ENCODE measurements around the gene PSME2. TPM values are rescaled to one million over a fixed set of nuclear protein-coding genes. Genes with fewer than 3 reads are reported as not detected.

Gene PSME2
- total and polyA plus RNA-seq, 7 experiments from 2014 or later: 120 to 777 (median 146) TPM

DNA sequence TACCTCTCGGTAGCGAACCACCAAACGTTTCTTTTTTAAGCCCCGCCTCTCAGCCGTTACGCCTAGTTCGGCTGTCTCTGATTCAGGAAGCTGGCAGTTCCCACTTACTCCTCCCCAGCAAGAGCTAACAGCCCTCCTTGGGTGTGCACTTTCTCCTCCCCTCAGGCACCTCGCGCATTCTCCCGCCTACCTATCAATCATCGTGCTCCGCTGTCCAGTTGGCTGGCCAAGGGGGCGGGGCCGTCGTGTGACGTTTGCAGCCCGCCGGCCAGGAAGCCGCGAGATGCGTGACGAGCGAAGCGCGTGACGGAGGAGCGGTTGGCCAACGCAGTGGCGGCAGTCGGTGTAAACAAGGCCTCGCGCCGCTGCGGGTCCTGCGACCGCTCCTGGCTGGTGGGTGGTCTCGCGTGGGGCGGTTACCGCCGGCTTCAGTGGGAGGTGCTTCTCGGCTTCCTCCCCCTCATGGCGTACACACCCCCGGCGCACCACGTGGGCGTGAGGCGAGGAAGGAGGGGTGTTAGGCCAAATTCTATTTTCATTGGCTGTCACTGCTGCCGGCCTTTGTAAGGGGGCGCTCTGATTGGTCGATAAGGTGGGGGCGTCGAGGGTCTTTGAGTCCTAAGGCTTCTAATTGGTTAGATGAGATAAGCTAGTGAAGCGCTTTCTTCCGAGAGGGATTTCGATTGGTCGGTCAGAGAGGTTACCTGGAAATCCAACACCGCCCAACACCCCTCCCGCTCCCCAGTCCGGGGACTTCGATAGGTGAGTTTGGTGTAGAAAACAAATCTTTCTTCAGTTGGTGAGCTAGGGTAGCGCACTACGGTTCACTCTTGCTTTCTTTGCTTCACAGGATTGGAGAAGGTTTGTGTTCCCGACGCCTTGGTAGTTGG is 31.6 kb downstream of the PSME2 start, which contains the start of the genes DCAF11 and NRL:
Gene DCAF11, plus strand, starts transcription at position 246 of the 890 bp plus-strand sequence. CDS start 818 bp downstream, outside the sequence.
Gene NRL, minus strand, starts transcription at position 418 of the 890 bp plus-strand sequence. CDS start 32,101 bp downstream, outside the sequence.
- Histone ChIP-seq H3K27ac (ENCODE audit: low read depth, low read length) (peak within 1 kb of the TSS; percentile 93), H3K4me3 (ENCODE audit: low read length) (peak within 1 kb of the TSS; percentile 99), H3K4me1 (ENCODE audit: control insufficient read depth in 2 of 2, insufficient read depth in 2 of 2, low read length in 2 of 2) (peaks cover 18 to 20% of the 10 kb centered on the region in 2 donors), H3K27me3 (ENCODE audit: control insufficient read depth in 2 of 2, insufficient read depth in 2 of 2, low read length in 2 of 2) (no peaks in the 10 kb centered on the region), H3K9me3 (ENCODE audit: control insufficient read depth in 2 of 3, low read length in 3 of 3) (no peaks in the 10 kb centered on the region), H3K36me3 (ENCODE audit: control insufficient read depth in 2 of 3, insufficient read depth in 3 of 3, low read length in 3 of 3) (peaks cover 0 to 39% (median 31%) of the 10 kb centered on the region in 3 experiments)
- POLR2A ChIA-PET: interaction anchor here (0.6 to 15.5 kb wide), 45 partner anchors 9 to 813 kb away, joined by 3 to 298 read pairs (median 4); partner anchors contain the start of genes CARMIL3, CBLN3, CHMP4A and EMC9
- H3K27ac Mint-ChIP-seq: peak within 1 kb of the TSS; percentile 96 to 100 (median 99)
- peak within 1 kb of the TSS; percentile 93 to 100 (median 96) for H3K4me3 Mint-ChIP-seq
- peaks cover 18 to 44% (median 37%) of the 10 kb centered on the region in 7 donors for H3K4me1 Mint-ChIP-seq
- intact Hi-C loops (cut with micrococcal nuclease): loop anchor here (1.0 to 10.0 kb wide), 26 partner anchors 18 to 1020 kb away; partner anchors contain the start of genes ACIN1 (in 2 of the 2), C14orf119 (in 2 of the 2), CHMP4A (in 2 of the 2) and EMC9 (in 2 of the 2)
- CTCF ChIA-PET: interaction anchor here (0.5 to 3.8 kb wide), 14 partner anchors 10 to 128 kb away, joined by 3 to 19 read pairs (median 4); partner anchors contain the start of genes EMC9, IRF9, PSME2 and RNF31
- ATAC-seq (peak; percentile 90), DNase-seq (peak; percentile 97 to 100 (median 100))
- peaks cover 9 to 37% (median 27%) of the 10 kb centered on the region in 5 donors for H3K36me3 Mint-ChIP-seq
- peaks cover 0 to 6% (median 0%) of the 10 kb centered on the region in 11 donors for H3K9me3 Mint-ChIP-seq
- H3K27me3 Mint-ChIP-seq: peaks cover 0 to 3% (median 0%) of the 10 kb centered on the region in 5 donors

DNA sequence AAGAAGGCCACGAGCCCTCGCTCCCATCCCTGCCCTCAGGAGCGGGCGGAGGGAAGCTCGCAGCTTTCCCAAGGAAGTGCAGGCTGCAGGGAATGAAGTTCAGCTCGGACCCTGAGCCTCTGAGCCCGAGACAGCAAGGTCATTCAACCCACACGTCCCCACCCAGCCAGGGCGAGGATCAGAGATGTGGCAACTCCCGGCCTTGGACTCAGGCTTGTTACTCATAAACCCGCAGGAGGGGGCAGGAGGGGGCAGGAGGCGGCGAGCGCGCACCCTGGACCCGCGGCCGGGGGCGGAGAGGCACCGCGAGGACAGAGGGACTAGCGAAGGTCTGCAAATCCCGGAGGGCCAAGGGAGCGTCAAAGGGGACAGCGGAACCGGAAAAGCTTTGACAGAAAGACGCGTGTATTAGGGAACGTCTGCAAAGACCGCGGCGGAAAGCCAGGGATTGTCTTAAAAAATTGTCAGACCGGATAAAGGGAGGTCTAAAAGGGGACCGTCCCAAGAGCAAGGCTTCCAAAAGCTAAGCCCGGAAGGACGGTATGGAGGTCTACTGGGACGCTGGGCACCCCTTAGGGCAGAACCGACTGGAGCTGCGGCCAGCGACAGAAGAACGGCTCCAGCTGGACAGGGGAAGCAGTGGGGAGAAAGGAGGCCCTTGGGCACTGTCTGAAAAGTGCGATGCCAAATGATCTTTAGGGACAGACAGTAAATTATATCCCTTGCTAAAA is 32.4 kb downstream of the PSME2 start:
- Histone ChIP-seq H3K27me3 (ENCODE audit: control insufficient read depth in 2 of 2, insufficient read depth in 2 of 2, low read length in 2 of 2) (no peaks in the 10 kb centered on the region), H3K27ac (ENCODE audit: low read depth, low read length) (peak overlapping the region; percentile 93), H3K4me1 (ENCODE audit: control insufficient read depth in 2 of 2, insufficient read depth in 2 of 2, low read length in 2 of 2) (peaks cover 22 to 23% of the 10 kb centered on the region in 2 donors), H3K36me3 (ENCODE audit: control insufficient read depth in 2 of 3, insufficient read depth in 3 of 3, low read length in 3 of 3) (peaks cover 0 to 30% (median 23%) of the 10 kb centered on the region in 3 experiments), H3K9me3 (ENCODE audit: control insufficient read depth in 2 of 3, low read length in 3 of 3) (no peaks in the 10 kb centered on the region), H3K4me3 (ENCODE audit: low read length) (peak overlapping the region; percentile 99)
- peaks cover 5 to 32% (median 20%) of the 10 kb centered on the region in 5 donors for H3K36me3 Mint-ChIP-seq
- ATAC-seq: peak; percentile 26
- peak overlapping the region; percentile 96 to 100 (median 99) for H3K27ac Mint-ChIP-seq
- H3K27me3 Mint-ChIP-seq: peaks cover 0 to 3% (median 0%) of the 10 kb centered on the region in 5 donors
- peaks cover 0 to 6% (median 0%) of the 10 kb centered on the region in 11 donors for H3K9me3 Mint-ChIP-seq
- peak in 5 of 9 donors; percentile 62 to 89 (median 83) for DNase-seq
- CTCF ChIA-PET: interaction anchor here (0.5 to 3.8 kb wide), 13 partner anchors 9 to 128 kb away, joined by 3 to 19 read pairs (median 4); partner anchors contain the start of genes EMC9, IRF9, PSME2 and RNF31
- POLR2A ChIA-PET: interaction anchor here (0.6 to 15.5 kb wide), 39 partner anchors 10 to 813 kb away, joined by 3 to 298 read pairs (median 5); partner anchors contain the start of genes CARMIL3, CBLN3, CHMP4A and EMC9
- intact Hi-C loops (cut with micrococcal nuclease): loop anchor here (1.0 to 10.0 kb wide), 24 partner anchors 20 to 1019 kb away; partner anchors contain the start of genes ACIN1 (in 2 of the 2), C14orf119 (in 2 of the 2), CHMP4A (in 2 of the 2) and EMC9 (in 2 of the 2)
- H3K4me1 Mint-ChIP-seq: peaks cover 22 to 43% (median 38%) of the 10 kb centered on the region in 7 donors
- peak overlapping the region; percentile 93 to 100 (median 96) for H3K4me3 Mint-ChIP-seq

- H3K27me3 ChIP-seq (ENCODE audit: control insufficient read depth in 2 of 2, insufficient read depth in 2 of 2, low read length in 2 of 2): no peaks in the 10 kb centered on the region
- intact Hi-C loops (cut with micrococcal nuclease): loop anchor here (1.0 to 10.0 kb wide), 5 partner anchors 99 to 1019 kb away; partner anchors contain the start of genes ACIN1 (in 2 of the 2), C14orf119 (in 2 of the 2), BCL2L2 (in 1 of the 2) and PPP1R3E (in 1 of the 2)
- DNase-seq (peak in 1 of 9 donors; percentile 19), ATAC-seq (no peak)
- H3K4me1 Mint-ChIP-seq: peaks cover 25 to 44% (median 39%) of the 10 kb centered on the region in 7 donors
- H3K27me3 Mint-ChIP-seq: peaks cover 0 to 3% (median 0%) of the 10 kb centered on the region in 5 donors
- H3K9me3 Mint-ChIP-seq: peaks cover 0 to 6% (median 0%) of the 10 kb centered on the region in 11 donors
- peaks cover 0 to 25% (median 17%) of the 10 kb centered on the region in 3 experiments for H3K36me3 ChIP-seq (ENCODE audit: control insufficient read depth in 2 of 3, insufficient read depth in 3 of 3, low read length in 3 of 3)
- peaks cover under 1 to 26% (median 15%) of the 10 kb centered on the region in 5 donors for H3K36me3 Mint-ChIP-seq
- peak overlapping the region; percentile 93 to 100 (median 96) for H3K4me3 Mint-ChIP-seq
- no peaks in the 10 kb centered on the region for H3K9me3 ChIP-seq (ENCODE audit: control insufficient read depth in 2 of 3, low read length in 3 of 3)
- peak overlapping the region; percentile 99 for H3K4me3 ChIP-seq (ENCODE audit: low read length)
- ChIA-PET CTCF (interaction anchor here (0.7 to 3.8 kb wide), 6 partner anchors 9 to 56 kb away, joined by 3 to 19 read pairs (median 10); partner anchors contain the start of genes EMC9, IRF9, PSME2 and RNF31), POLR2A (interaction anchor here (0.8 to 15.5 kb wide), 20 partner anchors 10 to 812 kb away, joined by 3 to 298 read pairs (median 12); partner anchors contain the start of genes CARMIL3, CHMP4A, EMC9 and FITM1)
- H3K27ac ChIP-seq (ENCODE audit: low read depth, low read length): peak overlapping the region; percentile 93
- H3K27ac Mint-ChIP-seq: peak overlapping the region; percentile 96 to 100 (median 99)
- H3K4me1 ChIP-seq (ENCODE audit: control insufficient read depth in 2 of 2, insufficient read depth in 2 of 2, low read length in 2 of 2): peaks cover 27 to 28% of the 10 kb centered on the region in 2 donors
Observed at GRCh38 chr14:24113379-24113800, 33.0 kb downstream of the PSME2 start.

GRCh38 chr14:24110523-24110922 is 35.9 kb downstream of the PSME2 start:
- Mint-ChIP-seq H3K27ac (peak overlapping the region in 6 of 9 donors; percentile 7 to 83 (median 54)), H3K4me3 (no peak overlapping the region), H3K9me3 (peaks cover 0 to 6% (median 0%) of the 10 kb centered on the region in 11 donors), H3K27me3 (peaks cover 0 to 3% (median 0%) of the 10 kb centered on the region in 5 donors), H3K36me3 (peaks cover 0 to 10% (median 4%) of the 10 kb centered on the region in 5 donors), H3K4me1 (peaks cover 14 to 35% (median 17%) of the 10 kb centered on the region in 7 donors)
- Histone ChIP-seq H3K36me3 (ENCODE audit: control insufficient read depth in 2 of 3, insufficient read depth in 3 of 3, low read length in 3 of 3) (peaks cover 0 to 7% (median 0%) of the 10 kb centered on the region in 3 experiments), H3K27me3 (ENCODE audit: control insufficient read depth in 2 of 2, insufficient read depth in 2 of 2, low read length in 2 of 2) (no peaks in the 10 kb centered on the region), H3K4me3 (ENCODE audit: low read length) (no peak overlapping the region), H3K27ac (ENCODE audit: low read depth, low read length) (no peak overlapping the region), H3K4me1 (ENCODE audit: control insufficient read depth in 2 of 2, insufficient read depth in 2 of 2, low read length in 2 of 2) (peaks cover 11 to 15% of the 10 kb centered on the region in 2 donors), H3K9me3 (ENCODE audit: control insufficient read depth in 2 of 3, low read length in 3 of 3) (no peaks in the 10 kb centered on the region)
- ATAC-seq (no peak), DNase-seq (no peak)
- intact Hi-C loops (cut with micrococcal nuclease): loop anchor here (10.0 kb wide), 4 partner anchors 556 to 1016 kb away; partner anchors contain the start of genes ACIN1 (in 2 of the 2), C14orf119 (in 2 of the 2), BCL2L2 (in 1 of the 2) and PPP1R3E (in 1 of the 2)
- POLR2A ChIA-PET: interaction anchor here (0.6 to 6.7 kb wide), 12 partner anchors 14 to 335 kb away, joined by 3 to 58 read pairs (median 5); partner anchors contain the start of genes CHMP4A, CIDEB, EMC9 and IRF9
- CTCF ChIA-PET: interaction anchor here (0.5 to 11.7 kb wide), 8 partner anchors 17 to 102 kb away, joined by 3 to 246 read pairs (median 9); partner anchors contain the start of genes CARMIL3, IRF9, PCK2 and PSME1

GRCh38 chr14:24110060-24110459 is 36.4 kb downstream of the PSME2 start:
- H3K36me3 ChIP-seq (ENCODE audit: control insufficient read depth in 2 of 3, insufficient read depth in 3 of 3, low read length in 3 of 3): peaks cover 0 to 7% (median 0%) of the 10 kb centered on the region in 3 experiments
- H3K4me3 ChIP-seq (ENCODE audit: low read length): no peak overlapping the region
- H3K27ac ChIP-seq (ENCODE audit: low read depth, low read length): no peak overlapping the region
- no peak overlapping the region for H3K4me3 Mint-ChIP-seq
- no peaks in the 10 kb centered on the region for H3K9me3 ChIP-seq (ENCODE audit: control insufficient read depth in 2 of 3, low read length in 3 of 3)
- ATAC-seq (no peak), DNase-seq (no peak)
- H3K27me3 ChIP-seq (ENCODE audit: control insufficient read depth in 2 of 2, insufficient read depth in 2 of 2, low read length in 2 of 2): no peaks in the 10 kb centered on the region
- CTCF ChIA-PET: interaction anchor here (0.5 to 11.7 kb wide), 15 partner anchors 9 to 517 kb away, joined by 3 to 246 read pairs (median 4); partner anchors contain the start of genes CARMIL3, IRF9, MDP1 and PCK2
- peaks cover 0 to 9% (median 2%) of the 10 kb centered on the region in 5 donors for H3K36me3 Mint-ChIP-seq
- peaks cover 0 to 3% (median 0%) of the 10 kb centered on the region in 5 donors for H3K27me3 Mint-ChIP-seq
- intact Hi-C loops (cut with micrococcal nuclease): loop anchor here (10.0 kb wide), 4 partner anchors 555 to 1015 kb away; partner anchors contain the start of genes ACIN1 (in 2 of the 2), C14orf119 (in 2 of the 2), BCL2L2 (in 1 of the 2) and PPP1R3E (in 1 of the 2)
- peaks cover 9 to 31% (median 13%) of the 10 kb centered on the region in 7 donors for H3K4me1 Mint-ChIP-seq
- H3K4me1 ChIP-seq (ENCODE audit: control insufficient read depth in 2 of 2, insufficient read depth in 2 of 2, low read length in 2 of 2): peaks cover 11 to 14% of the 10 kb centered on the region in 2 donors
- POLR2A ChIA-PET: interaction anchor here (0.6 to 6.7 kb wide), 15 partner anchors 8 to 1509 kb away, joined by 3 to 58 read pairs (median 4); partner anchors contain the start of genes CIDEB, EMC9, IRF9 and MDP1
- H3K27ac Mint-ChIP-seq: peak overlapping the region in 2 of 9 donors; percentile 92
- H3K9me3 Mint-ChIP-seq: peaks cover 0 to 6% (median 0%) of the 10 kb centered on the region in 11 donors
